Measurements from ENCODE around the gene ATXN1.

Gene ATXN1

DNA sequence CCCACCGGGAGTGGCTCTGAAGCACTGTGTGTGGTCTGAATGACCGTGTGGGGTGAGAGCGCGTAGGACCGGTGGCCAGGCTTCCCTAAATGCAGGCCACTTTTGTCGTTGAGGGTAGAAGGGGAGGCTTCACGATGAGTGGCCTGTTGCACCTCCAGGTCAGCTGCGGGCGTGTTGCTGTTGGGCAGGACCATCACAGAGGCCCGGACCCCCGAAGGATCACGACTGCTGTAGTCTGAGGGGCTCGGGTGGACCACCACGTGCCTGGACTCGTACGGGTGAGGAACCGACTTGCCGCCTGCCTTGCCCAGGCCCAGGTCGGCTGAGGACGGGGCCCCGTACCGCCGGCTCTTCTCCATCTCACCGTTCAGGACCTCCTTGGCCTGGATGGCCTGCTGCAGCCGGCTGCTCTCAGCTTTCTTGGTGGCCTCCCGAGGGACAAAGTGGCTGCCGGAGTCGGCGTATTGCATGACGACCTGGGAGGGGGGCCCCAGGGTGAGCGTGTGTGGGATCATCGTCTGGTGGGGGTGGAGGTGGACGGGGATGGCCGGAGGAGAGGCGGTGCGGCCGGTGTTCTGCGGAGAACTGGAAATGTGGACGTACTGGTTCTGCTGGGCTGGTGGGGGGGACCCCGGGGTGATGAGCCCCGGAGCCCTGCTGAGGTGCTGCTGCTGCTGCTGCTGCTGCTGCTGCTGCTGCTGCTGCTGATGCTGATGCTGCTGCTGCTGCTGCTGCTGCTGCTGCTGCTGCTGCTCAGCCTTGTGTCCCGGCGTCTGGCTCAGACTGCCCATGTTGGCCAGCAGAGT is 434.1 kb downstream of the ATXN1 start:
- no peak for DNase-seq (ENCODE audit: low spot score)

- DNase-seq (ENCODE audit: low spot score) = no peak
These were observed 434.7 kb downstream of the ATXN1 start for GRCh38 chr6:16326531-16326930.

DNA sequence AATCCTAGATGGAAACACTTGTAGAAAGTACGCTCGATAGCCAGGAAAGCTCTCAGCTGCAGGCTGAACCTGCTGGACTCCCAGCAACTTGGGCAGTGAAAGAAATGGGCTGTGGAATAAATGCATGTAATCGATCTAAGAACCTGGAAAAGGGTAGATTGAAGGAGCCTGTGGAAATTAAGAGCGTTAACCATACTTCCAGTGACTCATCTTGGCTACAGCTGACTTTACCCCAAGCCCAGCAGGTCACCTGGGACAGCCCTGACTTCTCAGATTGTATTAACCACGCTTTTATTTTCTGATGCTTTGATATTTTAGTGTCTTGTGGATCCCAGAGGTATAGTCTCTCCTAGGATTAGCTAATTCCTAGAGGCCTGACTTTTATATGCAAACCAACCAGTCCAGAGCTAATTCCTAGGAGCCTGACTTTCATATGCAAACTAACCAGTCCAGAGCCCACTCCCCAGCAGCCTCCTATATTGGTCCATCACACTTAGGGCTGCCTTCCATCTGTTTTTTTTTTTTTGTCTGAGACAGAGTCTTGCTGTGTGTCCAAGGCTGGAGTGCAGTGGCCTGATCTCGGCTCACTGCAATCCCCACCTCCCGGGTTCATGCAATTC is 436.5 kb downstream of the ATXN1 start:
- DNase-seq (ENCODE audit: low spot score) = no peak

DNA sequence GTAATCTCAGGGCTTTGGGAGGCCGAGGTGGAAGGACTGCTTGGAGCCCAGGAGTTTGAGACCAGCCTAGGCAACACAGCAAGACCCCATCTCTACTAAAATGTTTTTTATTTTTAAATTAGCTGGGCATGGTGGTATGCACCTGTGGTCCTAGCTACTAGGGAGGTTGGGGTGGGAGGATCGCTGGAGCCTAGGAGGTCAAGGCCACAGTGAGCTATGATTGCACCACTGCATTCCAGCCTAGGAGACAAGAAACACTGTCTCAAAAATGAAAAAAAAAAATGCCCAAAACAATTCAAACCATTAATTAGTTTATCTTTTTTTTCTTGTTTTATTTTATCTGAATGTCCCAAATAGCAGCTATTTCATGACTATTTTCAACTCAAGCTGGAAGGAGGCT is 437.1 kb downstream of the ATXN1 start:
- DNase-seq (ENCODE audit: low spot score) = no peak

GRCh38 chr6:16322666-16323312 is 438.5 kb downstream of the ATXN1 start:
- peak; percentile 42 for DNase-seq (ENCODE audit: low spot score)

GRCh38 chr6:16321826-16322225 is 439.4 kb downstream of the ATXN1 start:
- DNase-seq (ENCODE audit: low spot score) = no peak

DNA sequence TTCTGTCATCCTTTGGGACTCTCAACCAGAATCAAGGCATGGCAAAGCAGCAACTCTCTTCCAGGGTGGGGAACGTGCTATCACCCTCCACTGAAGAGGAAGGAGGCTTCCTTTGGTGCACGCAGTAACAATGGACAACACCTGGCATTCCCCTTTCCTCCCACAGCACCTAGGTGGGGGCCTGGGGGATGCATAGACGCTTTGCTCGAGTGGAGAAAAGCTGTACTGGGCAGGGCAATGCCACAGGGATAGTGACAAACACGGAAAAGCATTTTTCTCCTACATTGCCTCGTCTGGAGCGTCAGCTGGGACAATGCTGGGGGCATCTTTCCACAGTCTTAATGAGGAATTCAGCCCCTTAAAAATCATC is 439.9 kb downstream of the ATXN1 start:
- DNase-seq (ENCODE audit: low spot score) = no peak

GRCh38 chr6:16320533-16321340 is 440.5 kb downstream of the ATXN1 start:
- no peak for DNase-seq (ENCODE audit: low spot score)

GRCh38 chr6:16319813-16320532 is 441.3 kb downstream of the ATXN1 start:
- DNase-seq (ENCODE audit: low spot score) = no peak

DNA sequence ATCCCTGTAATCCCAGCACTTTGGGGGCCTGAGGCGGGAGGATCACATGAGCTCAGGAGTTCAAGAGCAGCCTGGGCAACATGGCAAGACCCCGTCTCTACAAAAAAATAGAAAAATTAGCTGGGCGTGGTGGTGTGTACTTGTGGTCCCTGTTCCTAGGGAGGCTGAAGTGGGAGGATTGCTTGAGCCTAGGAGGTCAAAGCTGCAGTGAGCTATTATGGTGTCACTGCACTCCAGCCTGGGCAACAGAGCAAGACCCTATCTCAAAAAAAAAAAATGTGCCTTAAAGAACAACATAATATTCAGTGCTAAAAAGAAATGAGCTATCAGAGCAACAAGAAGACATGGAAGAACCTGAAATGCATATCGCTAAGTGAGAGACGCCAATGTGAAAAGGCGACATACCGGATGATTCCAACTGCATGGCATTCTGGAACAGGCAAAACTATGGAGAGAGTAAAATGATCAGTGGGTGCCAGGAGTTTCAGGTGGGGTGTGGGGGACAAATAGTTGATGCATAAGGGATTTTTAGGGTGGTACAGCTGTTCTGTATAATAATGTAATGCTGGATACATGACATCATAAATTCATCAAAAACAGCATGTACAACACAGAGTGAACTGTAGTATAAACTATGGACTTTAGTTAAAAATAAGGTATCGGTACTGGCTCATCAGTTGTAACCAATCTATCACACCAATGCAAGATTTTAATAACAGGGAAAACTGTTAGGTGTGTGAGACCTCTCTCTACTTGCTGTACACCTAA is 442.1 kb downstream of the ATXN1 start:
- DNase-seq (ENCODE audit: low spot score) = no peak

DNA sequence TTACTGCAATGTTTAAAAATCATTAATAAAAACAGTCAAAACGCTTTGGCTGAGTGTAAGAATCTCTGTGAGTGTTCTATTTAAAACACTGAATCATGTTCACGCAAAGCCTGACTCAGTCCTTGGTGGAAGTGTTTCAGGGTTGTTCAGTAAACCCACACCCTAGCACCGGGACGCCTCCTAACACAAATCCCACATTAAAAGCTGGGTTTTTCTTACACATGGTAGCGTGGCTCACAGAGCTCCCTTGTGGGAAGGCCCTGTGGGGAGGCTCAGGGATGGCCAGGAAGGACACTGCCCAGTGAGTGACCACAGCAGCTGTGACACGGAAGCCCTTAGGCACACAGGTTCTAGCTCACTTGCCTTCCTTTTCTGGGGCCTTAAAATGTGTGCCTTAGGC is 442.7 kb downstream of the ATXN1 start:
- DNase-seq (ENCODE audit: low spot score) = no peak

GRCh38 chr6:16316741-16317251 is 444.5 kb downstream of the ATXN1 start:
- DNase-seq (ENCODE audit: low spot score) = peak; percentile 77

DNA sequence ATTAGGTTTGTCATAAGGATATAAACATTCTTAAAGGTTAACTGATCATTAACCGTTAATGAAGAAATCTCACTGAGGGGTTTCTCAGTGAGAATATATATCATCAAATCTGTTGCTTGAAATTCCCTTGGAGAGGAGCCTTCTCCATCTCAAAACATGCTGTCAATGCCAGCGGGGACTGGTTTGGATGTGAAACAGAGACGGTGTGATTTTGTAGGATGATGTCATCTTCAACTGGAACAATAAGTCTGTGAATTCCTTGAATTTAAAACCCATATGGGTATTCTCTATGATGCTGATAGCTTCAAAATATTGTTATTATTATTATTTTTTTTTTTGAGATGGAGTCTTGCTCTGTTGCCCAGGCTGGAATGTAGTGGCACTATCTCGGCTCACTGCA is 447.0 kb downstream of the ATXN1 start:
- no peak for DNase-seq (ENCODE audit: low spot score)

DNA sequence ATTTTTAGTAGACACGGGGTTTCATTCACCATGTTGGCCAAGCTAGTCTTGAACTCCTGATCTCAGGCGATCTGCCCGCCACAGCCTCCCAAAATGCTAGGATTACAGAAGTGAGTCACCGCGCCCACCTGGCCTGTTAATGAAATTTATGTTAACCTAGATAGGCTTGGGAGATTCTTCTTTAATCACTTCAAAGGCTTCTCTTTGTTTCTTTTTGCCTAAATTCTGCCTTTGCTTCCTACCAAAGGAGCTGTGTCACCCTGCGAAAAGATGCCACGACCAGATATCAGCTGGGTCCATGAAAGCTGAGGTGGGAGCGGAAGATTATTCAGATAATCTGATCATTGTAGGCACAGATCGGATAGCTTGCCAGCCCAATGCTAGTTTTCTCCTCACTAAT is 447.5 kb downstream of the ATXN1 start:
- no peak for DNase-seq (ENCODE audit: low spot score)

DNA sequence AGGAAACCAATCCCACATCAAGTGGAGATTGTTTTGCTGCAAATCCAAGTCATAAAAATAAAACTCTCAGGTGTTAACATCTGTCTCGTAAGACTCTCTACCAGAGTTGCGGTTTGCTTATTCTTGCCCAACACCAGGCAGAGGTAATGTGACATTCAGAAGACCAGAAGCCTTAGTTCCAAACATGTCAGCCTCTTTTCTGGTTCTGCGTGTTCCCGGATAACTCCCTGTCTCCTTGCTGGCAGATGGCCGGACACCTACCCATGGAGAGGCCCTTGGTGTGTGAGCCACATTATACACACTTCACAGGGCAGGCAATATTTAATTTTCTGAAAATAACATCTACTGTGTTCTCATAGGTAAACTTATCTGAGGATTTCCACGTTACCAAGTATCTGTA is 449.5 kb downstream of the ATXN1 start:
- no peak for DNase-seq (ENCODE audit: low spot score)

DNA sequence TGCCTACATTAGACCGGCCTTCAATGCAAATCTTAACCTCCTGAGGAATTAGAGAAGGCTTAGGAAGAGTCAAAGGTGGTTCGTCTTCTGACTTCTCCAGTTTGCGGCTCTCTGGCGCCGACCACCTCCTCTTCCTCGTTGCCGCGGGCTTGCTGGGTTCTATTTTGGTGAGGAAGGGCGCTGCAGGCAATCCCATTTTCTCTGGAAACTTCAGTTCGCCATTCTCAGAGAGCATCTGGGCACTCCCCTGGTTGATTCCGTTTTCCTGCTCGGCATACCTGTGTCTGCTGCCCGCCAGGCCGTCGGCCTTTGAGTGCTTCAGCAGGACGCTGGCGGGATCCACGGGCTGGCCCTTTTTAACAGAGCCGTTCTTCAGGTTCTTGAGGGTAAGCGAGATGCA is 454.9 kb downstream of the ATXN1 start:
- no peak for DNase-seq (ENCODE audit: low spot score)

DNA sequence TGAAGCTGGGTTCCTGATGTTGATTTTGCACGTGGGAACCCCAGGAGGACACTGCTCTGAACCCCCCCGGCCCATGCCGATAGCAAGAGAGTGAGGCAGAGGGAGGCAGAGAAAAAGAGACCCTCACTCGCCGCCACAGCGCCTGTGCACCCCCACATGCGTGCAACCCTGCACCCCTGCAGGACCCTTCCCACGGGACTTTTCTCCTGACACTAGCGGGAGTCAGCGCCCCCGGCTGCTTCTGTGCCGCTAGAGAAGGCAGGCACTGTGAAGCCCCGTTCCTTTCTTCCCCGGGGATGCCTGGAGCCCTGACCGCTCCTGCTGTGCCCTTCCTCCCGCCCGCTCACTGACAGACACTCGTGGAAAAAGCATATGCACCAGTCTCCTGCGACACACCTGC is 455.5 kb downstream of the ATXN1 start:
- no peak for DNase-seq (ENCODE audit: low spot score)

GRCh38 chr6:16305246-16305725 is 456.0 kb downstream of the ATXN1 start:
- no peak for DNase-seq (ENCODE audit: low spot score)

- DNase-seq (ENCODE audit: low spot score) = no peak
These were observed 458.3 kb downstream of the ATXN1 start for GRCh38 chr6:16302721-16303552.

GRCh38 chr6:16301511-16301910 is 459.7 kb downstream of the ATXN1 start:
- DNase-seq (ENCODE audit: low spot score) = no peak
